SK-N-SH (cell line): Measurements from ENCODE around the gene CEP295NL. TPM values are rescaled to one million over a fixed set of nuclear protein-coding genes. Genes with fewer than 3 reads are reported as not detected.

ENCODE experiments used
- CTCF ChIA-PET: fragments of 300-600, 350-600 bp; formaldehyde crosslinking; extraction: SDS; loops from one replicate; lab custom pipeline; 2021; lab: Yijun Ruan, JAX
- POLR2A ChIA-PET: fragments of 350-600 bp; sonication (Branson Sonifier 250); formaldehyde crosslinking; extraction: SDS; loops from one replicate; lab custom pipeline; 2020; ENCODE audit warnings: antibody characterized with exemption, inconsistent platforms; lab: Yijun Ruan, JAX
- DNase-seq: peaks from one replicate; pipeline ENCODE4 v3.0.0; 2012
- H2AFZ ChIP-seq: fragments of 200-600 bp; sonication (generic); 2 replicates; pipeline ENCODE4 v1.8.1; 2016; ENCODE audit warnings: antibody characterized with exemption, mild to moderate bottlenecking, low read depth
- H3F3A ChIP-seq: fragments of 200-600 bp; sonication (generic); replicated peaks from 2 replicates; pipeline ENCODE3; 2016; ENCODE audit warnings: antibody characterized with exemption, mild to moderate bottlenecking; ENCODE audit not compliant: insufficient read depth
- H3K27ac ChIP-seq, 2 experiments: fragments of 200-500 bp in 1 of 2; fragments of 200-600 bp in 1 of 2; sonication (Bioruptor generic) in 1 of 2; sonication (generic), shearing (Covaris generic) in 1 of 2; 2 replicates each; pipeline versions ENCODE4 v1.5.1 to v1.6.1; 2014 to 2016; ENCODE audit warnings: low read depth in 2 of 2, inconsistent platforms in 1 of 2, low read length in 1 of 2, mild to moderate bottlenecking in 1 of 2, mixed read lengths in 1 of 2
- H3K27me3 ChIP-seq: fragments of 200-600 bp; sonication (generic), shearing (Covaris generic); 2 replicates; pipeline ENCODE4 v1.6.1; 2016; ENCODE audit warnings: mixed run types; ENCODE audit not compliant: insufficient read depth
- H3K36me3 ChIP-seq, 2 experiments: fragments of 200-500 bp in 1 of 2; fragments of 200-600 bp in 1 of 2; sonication (Bioruptor generic) in 1 of 2; sonication (generic) in 1 of 2; replicated peaks in 1 of 2; 2 replicates each; pipeline versions ENCODE3 to v1.5.1; 2014 to 2016; ENCODE audit warnings: low read length in 1 of 2, mild to moderate bottlenecking in 1 of 2; ENCODE audit not compliant: insufficient read depth in 2 of 2, control insufficient read depth in 1 of 2
- H3K4me1 ChIP-seq, 2 experiments: fragments of 200-500 bp in 1 of 2; fragments of 200-600 bp in 1 of 2; sonication (Bioruptor generic) in 1 of 2; sonication (generic), shearing (Covaris generic) in 1 of 2; 2 replicates each; pipeline versions ENCODE4 v1.5.1 to v1.6.1; 2014 to 2016; ENCODE audit warnings: low read depth in 1 of 2, low read length in 1 of 2, mixed run types in 1 of 2; ENCODE audit not compliant: insufficient read depth in 2 of 2, control insufficient read depth in 1 of 2
- H3K4me2 ChIP-seq: fragments of 200-600 bp; sonication (generic), shearing (Covaris generic); 2 replicates; pipeline ENCODE4 v1.6.1; 2017; ENCODE audit warnings: mixed run types
- H3K4me3 ChIP-seq, 2 experiments: fragments of 200-500 bp in 1 of 2; fragments of 200-600 bp in 1 of 2; sonication (Bioruptor generic) in 1 of 2; sonication (generic), shearing (Covaris generic) in 1 of 2; 2 replicates each; pipeline versions ENCODE4 v1.5.1 to v1.8.1; 2014 to 2016; ENCODE audit warnings: low read depth in 2 of 2, inconsistent platforms in 1 of 2, low read length in 1 of 2, mild to moderate bottlenecking in 1 of 2, mixed read lengths in 1 of 2, moderate library complexity in 1 of 2
- H3K79me2 ChIP-seq: fragments of 200-600 bp; sonication (generic); 2 replicates; pipeline ENCODE4 v1.8.1; 2017; ENCODE audit warnings: mild to moderate bottlenecking; ENCODE audit not compliant: insufficient read depth
- H3K9ac ChIP-seq: fragments of 200-600 bp; sonication (generic); 2 replicates; pipeline ENCODE4 v1.6.1; 2017; ENCODE audit warnings: mixed run types
- H3K9me2 ChIP-seq: fragments of 200-600 bp; sonication (generic); 2 replicates; pipeline ENCODE4 v1.6.1; 2017; ENCODE audit warnings: mixed run types
- H3K9me3 ChIP-seq: fragments of 200-600 bp; sonication (generic); 2 replicates; pipeline ENCODE4 v1.6.1; 2017; ENCODE audit warnings: mixed run types, mild to moderate bottlenecking, moderate library complexity
- H4K20me1 ChIP-seq: fragments of 200-600 bp; sonication (generic); 2 replicates; pipeline ENCODE4 v1.6.1; 2017; ENCODE audit warnings: mild to moderate bottlenecking, mixed run types; ENCODE audit not compliant: insufficient read depth
- ELF1 ChIP-seq: IDR thresholded peaks from 2 replicates; pipeline ENCODE4 v1.4.0; 2012
- NFIC ChIP-seq: IDR thresholded peaks from 2 replicates; pipeline ENCODE4 v1.4.0; 2012; ENCODE audit warnings: borderline replicate concordance
- RCOR1 ChIP-seq: fragments of 150-350 bp; IDR thresholded peaks from 2 replicates; pipeline ENCODE4 v1.6.1; 2017; ENCODE audit warnings: antibody characterized with exemption, low read length
- TCF12 ChIP-seq: IDR thresholded peaks from 2 replicates; pipeline ENCODE4 v1.4.0; 2012
- WGBS: methylation state at CpG from one replicate; pipeline ENCODE4 v1.1.6; 2017; ENCODE audit warnings: low lambda C conversion rate; 5-methylcytosine and 5-hydroxymethylcytosine counted together
- polyA plus RNA-seq, 3 experiments: library from polyadenylated mRNA; depleted of rRNA; stranded (reverse); fragments of >200 nt; gene quantifications; 2 replicates each; pipeline ENCODE4 v1.2.3, GENCODE V29; 2012
- TF ChIP-seq, protein P1 (sequence below): IDR thresholded peaks from 2 replicates; pipeline ENCODE4 v1.4.0; 2012; ENCODE audit warnings: low read depth
- TF ChIP-seq, protein P2 (sequence below): fragments of 200-600 bp; sonication (generic); IDR thresholded peaks from 2 replicates; pipeline ENCODE4 v1.6.1; 2017; ENCODE audit warnings: antibody characterized with exemption, mild to moderate bottlenecking, moderate library complexity
- TF ChIP-seq, protein P3 (sequence below): IDR thresholded peaks from 2 replicates; pipeline ENCODE4 v1.4.0; 2012; ENCODE audit warnings: low read depth, borderline replicate concordance
- TF ChIP-seq, protein P4 (sequence below): IDR thresholded peaks from 2 replicates; pipeline ENCODE4 v1.4.0; 2012; ENCODE audit warnings: low read depth, borderline replicate concordance
- TF ChIP-seq, protein P5 (sequence below): IDR thresholded peaks from 2 replicates; pipeline ENCODE4; 2012

Gene CEP295NL
- polyA plus RNA-seq, 1 of the 3 experiments (the other 2 are of a cell fraction) = 0.35 TPM

- H3K9ac ChIP-seq = no peak overlapping the region
- H3K4me2 ChIP-seq = no peak overlapping the region
- no peaks in the 10 kb centered on the region for H3F3A ChIP-seq
- no peak for DNase-seq
- no peaks in the 10 kb centered on the region for H3K27me3 ChIP-seq
- CTCF ChIA-PET = interaction anchor here (2.0 to 2.7 kb wide), 2 partner anchors 8 to 70 kb away, joined by 6 to 18 read pairs; no protein-coding TSS in a partner anchor
- no peak overlapping the region for H2AFZ ChIP-seq
- H3K9me2 ChIP-seq = no peaks in the 10 kb centered on the region
- POLR2A ChIA-PET = no interaction called here
- H3K4me1 ChIP-seq = peaks cover 0 to 43% of the 10 kb centered on the region in 2 experiments; a peak in 1 of 4 replicates
- WGBS = 97% methylated on average over 29 of the region's 29 CpGs
- peaks cover 100% of the 10 kb centered on the region for H4K20me1 ChIP-seq
- peaks cover 20 to 24% of the 10 kb centered on the region in 2 experiments for H3K36me3 ChIP-seq
- H3K9me3 ChIP-seq = no peaks in the 10 kb centered on the region
- H3K79me2 ChIP-seq = peaks cover 100% of the 10 kb centered on the region
- no peak overlapping the region; a peak in 1 of 4 replicates for H3K27ac ChIP-seq
- H3K4me3 ChIP-seq = no peak overlapping the region
- TF ChIP-seq, protein P1, sequence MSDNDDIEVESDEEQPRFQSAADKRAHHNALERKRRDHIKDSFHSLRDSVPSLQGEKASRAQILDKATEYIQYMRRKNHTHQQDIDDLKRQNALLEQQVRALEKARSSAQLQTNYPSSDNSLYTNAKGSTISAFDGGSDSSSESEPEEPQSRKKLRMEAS = no peak
- TF ChIP-seq RCOR1 = no peak
- TF ChIP-seq, protein P2, sequence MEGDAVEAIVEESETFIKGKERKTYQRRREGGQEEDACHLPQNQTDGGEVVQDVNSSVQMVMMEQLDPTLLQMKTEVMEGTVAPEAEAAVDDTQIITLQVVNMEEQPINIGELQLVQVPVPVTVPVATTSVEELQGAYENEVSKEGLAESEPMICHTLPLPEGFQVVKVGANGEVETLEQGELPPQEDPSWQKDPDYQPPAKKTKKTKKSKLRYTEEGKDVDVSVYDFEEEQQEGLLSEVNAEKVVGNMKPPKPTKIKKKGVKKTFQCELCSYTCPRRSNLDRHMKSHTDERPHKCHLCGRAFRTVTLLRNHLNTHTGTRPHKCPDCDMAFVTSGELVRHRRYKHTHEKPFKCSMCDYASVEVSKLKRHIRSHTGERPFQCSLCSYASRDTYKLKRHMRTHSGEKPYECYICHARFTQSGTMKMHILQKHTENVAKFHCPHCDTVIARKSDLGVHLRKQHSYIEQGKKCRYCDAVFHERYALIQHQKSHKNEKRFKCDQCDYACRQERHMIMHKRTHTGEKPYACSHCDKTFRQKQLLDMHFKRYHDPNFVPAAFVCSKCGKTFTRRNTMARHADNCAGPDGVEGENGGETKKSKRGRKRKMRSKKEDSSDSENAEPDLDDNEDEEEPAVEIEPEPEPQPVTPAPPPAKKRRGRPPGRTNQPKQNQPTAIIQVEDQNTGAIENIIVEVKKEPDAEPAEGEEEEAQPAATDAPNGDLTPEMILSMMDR = no peak
- TF ChIP-seq, protein P3, sequence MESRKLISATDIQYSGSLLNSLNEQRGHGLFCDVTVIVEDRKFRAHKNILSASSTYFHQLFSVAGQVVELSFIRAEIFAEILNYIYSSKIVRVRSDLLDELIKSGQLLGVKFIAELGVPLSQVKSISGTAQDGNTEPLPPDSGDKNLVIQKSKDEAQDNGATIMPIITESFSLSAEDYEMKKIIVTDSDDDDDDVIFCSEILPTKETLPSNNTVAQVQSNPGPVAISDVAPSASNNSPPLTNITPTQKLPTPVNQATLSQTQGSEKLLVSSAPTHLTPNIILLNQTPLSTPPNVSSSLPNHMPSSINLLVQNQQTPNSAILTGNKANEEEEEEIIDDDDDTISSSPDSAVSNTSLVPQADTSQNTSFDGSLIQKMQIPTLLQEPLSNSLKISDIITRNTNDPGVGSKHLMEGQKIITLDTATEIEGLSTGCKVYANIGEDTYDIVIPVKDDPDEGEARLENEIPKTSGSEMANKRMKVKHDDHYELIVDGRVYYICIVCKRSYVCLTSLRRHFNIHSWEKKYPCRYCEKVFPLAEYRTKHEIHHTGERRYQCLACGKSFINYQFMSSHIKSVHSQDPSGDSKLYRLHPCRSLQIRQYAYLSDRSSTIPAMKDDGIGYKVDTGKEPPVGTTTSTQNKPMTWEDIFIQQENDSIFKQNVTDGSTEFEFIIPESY = no peak
- no peak for TF ChIP-seq NFIC
- TF ChIP-seq, protein P4, sequence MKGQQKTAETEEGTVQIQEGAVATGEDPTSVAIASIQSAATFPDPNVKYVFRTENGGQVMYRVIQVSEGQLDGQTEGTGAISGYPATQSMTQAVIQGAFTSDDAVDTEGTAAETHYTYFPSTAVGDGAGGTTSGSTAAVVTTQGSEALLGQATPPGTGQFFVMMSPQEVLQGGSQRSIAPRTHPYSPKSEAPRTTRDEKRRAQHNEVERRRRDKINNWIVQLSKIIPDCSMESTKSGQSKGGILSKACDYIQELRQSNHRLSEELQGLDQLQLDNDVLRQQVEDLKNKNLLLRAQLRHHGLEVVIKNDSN = no peak
- no peak for TF ChIP-seq ELF1
- TF ChIP-seq, protein P5, sequence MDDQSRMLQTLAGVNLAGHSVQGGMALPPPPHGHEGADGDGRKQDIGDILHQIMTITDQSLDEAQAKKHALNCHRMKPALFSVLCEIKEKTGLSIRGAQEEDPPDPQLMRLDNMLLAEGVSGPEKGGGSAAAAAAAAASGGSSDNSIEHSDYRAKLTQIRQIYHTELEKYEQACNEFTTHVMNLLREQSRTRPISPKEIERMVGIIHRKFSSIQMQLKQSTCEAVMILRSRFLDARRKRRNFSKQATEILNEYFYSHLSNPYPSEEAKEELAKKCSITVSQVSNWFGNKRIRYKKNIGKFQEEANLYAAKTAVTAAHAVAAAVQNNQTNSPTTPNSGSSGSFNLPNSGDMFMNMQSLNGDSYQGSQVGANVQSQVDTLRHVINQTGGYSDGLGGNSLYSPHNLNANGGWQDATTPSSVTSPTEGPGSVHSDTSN = no peak
- no peak for TF ChIP-seq TCF12
These were observed 2.2 kb downstream of the CEP295NL start for GRCh38 chr17:78900816-78901215.
